Gastrocnemius medialis (tissue), 4 donors: ENCODE data around the gene TXNL4A.

Experiments used
- POLR2A ChIP-seq, 2 donors: fragments of 450-650 bp; IDR thresholded peaks; one replicate each; pipeline ENCODE4 v1.6.1; 2017; ENCODE audit warnings: antibody characterized with exemption in 2 of 2, mild to moderate bottlenecking in 2 of 2, moderate library complexity in 2 of 2
- TF ChIP-seq, protein P1 (sequence below), 5 experiments: fragments of 450-650 bp in 3 of 5; fragments of 200-600 bp in 2 of 5; sonication (generic) in 2 of 5; IDR thresholded peaks in 4 of 5; conservative IDR thresholded peaks in 1 of 5; 1 replicate in 4 of 5; 2 replicates in 1 of 5; pipeline ENCODE4 v1.5.1; 2016 to 2019; ENCODE audit warnings: antibody characterized with exemption in 5 of 5, mild to moderate bottlenecking in 3 of 5, moderate library complexity in 3 of 5

GRCh38 chr18:79943608-79944125, 44.7 kb downstream of the TXNL4A start:
- TF ChIP-seq, protein P1, sequence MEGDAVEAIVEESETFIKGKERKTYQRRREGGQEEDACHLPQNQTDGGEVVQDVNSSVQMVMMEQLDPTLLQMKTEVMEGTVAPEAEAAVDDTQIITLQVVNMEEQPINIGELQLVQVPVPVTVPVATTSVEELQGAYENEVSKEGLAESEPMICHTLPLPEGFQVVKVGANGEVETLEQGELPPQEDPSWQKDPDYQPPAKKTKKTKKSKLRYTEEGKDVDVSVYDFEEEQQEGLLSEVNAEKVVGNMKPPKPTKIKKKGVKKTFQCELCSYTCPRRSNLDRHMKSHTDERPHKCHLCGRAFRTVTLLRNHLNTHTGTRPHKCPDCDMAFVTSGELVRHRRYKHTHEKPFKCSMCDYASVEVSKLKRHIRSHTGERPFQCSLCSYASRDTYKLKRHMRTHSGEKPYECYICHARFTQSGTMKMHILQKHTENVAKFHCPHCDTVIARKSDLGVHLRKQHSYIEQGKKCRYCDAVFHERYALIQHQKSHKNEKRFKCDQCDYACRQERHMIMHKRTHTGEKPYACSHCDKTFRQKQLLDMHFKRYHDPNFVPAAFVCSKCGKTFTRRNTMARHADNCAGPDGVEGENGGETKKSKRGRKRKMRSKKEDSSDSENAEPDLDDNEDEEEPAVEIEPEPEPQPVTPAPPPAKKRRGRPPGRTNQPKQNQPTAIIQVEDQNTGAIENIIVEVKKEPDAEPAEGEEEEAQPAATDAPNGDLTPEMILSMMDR (IDR thresholded peaks at IDR 0.05 in 4 of 5, conservative IDR thresholded peaks at IDR 0.05 in 1 of 5), result no peak
- TF ChIP-seq POLR2A (IDR thresholded peaks at IDR 0.05), result no peak
